Suppressor macrophage treated with lipopolysaccharide for 4 hours (primary cell): ENCODE measurements around the gene ANP32A.
A peak's percentile ranks its signal among the peaks of the same experiment; 100 is the strongest.
"Not testable (repeated sequence)": the region's sequence is repeated elsewhere in the genome, so short reads cannot be mapped to it uniquely, and the experiment has no call there.

Experiments used
- DNase-seq: peaks from one replicate; pipeline ENCODE4 v3.0.0-alpha.2; 2020

The ANP32A gene

DNA sequence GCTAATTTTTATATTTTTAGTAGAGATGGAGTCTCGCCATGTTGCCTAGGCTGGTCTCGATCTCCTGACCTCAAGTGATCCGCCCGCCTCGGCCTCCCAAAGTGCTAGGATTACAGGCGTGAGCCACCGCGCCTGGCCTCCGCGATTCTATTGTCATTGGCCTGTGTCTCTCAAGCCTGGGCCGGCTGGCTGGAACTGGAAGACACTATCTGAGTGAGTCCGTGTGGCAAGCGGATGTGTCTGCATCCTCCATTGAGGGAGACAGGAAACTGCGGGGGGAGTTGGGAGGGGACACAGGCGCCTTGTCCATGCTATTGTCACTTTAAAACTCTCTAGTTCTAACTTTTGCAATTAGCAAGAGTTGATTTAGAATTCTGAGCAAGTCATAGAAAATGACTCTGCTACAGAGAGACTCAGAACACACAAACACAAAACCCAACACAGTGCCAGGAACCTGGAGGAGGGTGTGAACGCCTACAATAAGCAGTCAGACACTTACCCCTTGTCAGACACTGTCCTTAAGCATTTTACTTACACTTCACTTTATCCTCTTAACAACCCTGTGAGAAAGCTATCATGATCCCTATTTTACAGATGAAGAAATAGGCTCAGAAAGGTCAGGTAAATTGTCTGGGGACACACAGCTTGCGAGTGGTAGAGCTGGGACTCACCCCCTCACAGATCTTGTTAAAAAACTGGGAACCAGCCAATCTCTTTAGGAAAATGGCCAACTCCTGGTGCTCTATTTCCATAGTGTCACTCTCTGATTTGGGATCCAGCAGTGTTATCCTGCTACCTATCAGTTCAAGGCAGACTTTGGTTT, 38.7 kb downstream of the ANP32A start:
- DNase-seq = peak; percentile 63

DNA sequence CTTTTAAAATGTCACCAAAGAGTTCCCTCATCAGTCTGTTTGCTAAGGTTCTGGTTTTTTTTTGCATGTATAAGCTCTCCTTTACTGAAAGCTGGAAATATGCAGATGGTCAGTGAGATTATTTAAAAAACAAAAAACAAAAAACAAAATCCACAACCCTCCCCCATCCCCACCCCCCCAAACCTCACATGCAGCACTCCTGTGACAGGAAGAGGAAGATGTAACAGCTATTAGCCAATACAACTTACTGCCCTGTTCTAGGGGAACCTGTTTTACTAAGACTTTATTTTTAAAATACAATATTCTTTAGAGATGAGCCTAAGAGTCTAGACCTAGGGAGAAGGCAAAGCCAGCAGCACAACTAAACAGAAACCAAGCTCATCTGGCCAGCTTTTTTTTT, 39.5 kb downstream of the ANP32A start:
- DNase-seq = peak; percentile 26

DNA sequence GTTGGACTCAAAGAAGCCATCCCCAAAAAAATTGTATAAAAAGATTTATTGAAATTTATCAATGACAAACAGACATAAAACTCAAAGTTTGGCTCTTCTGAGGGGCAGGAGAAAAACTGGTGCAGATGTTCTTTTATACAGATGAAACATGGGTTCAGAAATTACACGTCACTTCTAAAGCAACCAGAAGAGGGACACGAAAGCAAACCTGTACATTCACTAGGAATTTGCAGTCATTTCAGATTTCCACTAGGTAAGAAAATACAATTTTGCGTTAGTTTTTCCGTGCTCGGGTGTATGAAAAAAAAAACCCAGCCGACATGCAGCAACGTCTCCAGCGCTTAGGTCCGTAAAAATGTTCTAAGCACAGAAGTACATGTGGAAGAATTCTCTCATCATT, 41.8 kb downstream of the ANP32A start:
- DNase-seq = no peak

DNA sequence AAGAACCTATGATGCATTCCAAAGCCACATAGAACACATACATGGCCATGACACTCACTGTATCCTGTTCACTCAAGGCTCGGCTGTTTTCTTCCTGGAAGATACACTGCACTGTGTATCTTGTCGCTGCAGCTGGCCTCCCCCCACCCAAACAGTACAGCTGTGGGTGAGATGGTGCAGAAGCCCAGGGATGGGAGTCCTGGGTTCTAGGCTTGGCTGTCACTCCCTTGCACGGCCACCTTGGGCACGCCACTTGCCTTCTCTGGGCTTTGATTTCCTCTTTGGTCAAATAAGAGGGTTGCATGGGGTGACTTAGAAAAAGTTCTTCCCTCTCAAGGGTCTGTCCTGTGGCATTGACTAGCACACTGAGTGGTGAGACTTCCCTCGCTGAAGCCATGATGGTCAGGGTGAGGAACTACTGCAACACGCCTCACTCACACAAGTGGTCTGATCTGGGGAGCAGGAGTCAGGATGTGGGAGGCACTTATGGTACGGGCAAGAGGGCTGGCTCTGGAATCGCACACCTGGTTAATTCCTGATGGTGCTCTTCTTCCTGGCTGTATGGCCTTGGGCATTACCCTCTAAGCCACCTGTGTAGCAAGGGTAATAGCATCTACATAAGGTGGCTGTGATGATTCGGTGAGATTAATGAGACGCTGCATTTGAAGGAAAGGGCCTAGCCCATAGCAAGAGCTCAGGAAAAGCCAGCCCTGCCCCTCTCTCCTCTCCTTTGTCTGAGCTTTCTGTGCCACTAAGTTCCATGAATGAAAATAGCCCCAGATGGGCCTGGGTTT, 44.0 kb downstream of the ANP32A start:
- no peak for DNase-seq

DNA sequence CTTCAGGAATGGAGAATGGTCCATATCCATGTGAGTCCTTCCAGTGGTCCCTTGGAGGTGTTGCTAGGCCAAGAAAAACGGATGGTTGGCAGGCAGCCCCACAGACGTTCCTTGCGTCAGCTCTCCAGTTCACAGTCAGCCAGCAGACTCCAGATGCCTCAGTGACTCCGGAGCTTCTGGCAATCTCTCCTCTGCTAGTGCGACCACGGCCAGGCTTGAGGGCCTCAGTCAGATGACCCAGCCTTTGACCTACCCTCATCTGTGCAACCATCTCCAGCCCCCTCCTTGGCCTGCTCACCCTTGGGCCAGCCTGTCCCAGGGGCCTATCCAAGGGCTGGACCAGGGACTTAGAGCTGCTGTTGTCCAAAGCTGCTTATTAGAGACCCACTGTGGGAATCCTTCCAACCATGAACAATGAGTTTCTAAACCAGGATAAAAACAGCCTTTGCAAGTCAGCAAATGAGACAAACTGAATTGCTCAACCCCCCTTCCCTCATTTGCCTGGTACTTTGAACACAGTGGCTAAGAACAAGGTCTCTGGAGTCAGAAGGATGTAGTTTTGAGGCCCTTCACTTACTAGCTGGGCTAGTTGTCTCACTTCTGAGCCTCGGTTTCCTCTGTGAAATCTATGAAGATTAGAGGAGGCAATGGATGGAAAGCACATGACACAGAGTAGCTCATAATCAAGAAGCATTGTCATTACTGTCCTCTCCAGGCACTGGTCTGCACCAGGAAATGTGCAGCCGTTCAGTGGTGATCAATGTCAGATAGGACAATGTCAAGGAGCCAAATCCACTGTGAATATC, 44.8 kb downstream of the ANP32A start:
- peak; percentile 21 for DNase-seq

DNA sequence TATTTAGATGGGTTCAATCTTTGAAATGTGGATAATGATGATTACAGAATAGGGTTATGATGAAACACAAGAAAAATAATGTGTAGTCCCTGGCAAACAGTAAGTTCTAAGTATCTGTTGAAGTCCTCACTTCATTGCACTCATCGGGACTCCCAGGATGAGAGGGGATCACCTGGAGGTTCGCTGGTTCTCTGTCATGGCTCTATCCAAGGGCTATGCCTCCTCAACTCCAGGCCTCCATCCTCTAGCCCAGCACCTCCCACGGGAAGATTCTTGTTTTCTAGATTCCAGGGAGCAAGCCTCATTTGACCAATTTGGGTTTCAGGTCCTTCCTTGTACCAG, 45.5 kb downstream of the ANP32A start:
- DNase-seq = no peak

DNA sequence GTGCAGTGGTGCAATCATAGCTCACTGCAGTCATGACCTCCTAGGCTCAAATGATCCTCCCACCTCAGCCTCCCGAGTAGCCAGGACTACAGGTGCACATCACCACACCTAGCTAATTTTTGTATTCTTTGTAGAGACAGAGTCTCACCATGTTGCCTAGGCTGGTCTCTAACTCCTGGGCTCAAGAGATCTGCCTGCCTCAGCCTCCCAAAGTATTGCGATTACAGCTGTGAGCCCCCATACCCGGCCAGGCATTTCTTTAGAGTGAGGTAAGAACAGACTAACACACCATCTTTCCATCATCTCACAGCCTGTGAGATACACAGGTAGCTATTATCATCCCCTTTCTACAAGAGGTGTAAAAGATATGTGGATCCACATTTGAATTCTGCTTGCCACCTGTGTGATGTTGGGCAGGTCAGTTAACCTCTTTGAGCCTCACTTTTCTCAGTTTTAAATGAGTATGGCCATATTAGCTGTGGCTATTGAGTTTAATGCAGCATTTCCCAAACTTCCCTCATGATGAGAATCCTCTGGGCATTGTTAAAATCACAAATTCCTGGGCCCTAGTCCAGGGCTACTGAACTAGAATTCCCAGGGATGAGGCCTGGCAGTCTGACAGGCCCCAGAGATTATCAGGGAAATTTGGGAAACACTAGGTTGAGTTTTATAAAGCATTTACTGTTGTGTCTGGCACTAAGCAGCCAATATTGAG, 46.0 kb downstream of the ANP32A start:
- no peak for DNase-seq

DNA sequence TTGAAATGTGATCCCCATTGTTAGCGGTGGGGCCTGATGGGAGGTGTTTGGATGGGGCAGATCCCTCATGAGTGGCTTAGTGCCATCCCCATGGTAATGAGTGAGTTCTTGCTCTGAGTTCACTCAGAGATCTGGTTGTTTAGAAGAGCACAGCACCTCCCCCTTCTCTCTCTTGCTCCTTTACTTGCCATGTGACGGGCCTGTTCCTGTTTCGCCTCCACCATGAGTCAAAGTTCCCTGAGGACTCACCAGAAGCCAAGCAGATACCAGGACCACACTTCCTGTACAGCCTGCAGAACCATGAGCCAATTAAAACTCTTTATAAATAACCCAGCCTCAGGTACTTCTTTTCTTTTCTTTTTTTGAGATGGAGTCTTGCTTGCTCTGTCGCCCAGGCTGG, 46.6 kb downstream of the ANP32A start:
- DNase-seq = no peak

DNA sequence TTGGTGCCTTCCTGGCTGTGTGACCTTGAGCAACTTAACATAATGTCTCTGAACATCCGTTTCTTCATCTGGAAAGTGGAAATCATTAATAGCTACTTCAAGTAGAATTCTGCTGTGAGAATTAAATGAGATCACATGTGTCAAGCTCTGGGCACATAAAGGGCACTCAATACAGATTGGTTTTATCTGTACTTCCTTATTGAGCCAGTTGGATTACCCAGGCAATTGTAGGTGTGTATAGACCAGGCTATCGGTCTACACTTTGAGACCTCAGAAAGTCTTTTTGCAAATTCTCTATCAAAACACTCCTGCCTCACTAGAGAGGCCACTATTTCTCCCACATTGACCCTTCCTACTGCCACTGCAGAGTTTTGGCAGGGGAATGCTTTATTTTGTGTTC, 47.7 kb downstream of the ANP32A start:
- DNase-seq = no peak

DNA sequence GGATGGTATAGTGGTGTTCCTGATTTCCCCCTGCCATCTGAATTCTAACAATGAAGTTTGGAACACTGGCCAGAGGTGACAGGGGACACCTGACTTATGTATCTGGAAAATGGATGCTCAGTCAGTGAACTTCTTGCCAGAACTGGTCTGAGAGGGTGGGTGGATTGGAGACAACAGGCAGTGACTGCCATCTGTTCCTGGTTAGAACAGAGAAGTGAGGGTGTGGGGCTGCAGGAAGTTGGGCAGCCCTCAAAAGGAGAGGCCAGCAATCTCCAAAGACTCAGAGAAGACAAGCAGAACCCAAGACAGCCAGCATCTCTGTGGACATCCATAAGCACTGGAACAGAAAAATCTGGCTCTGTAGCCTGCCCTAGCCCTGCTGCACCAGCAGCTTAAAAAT, 50.5 kb downstream of the ANP32A start:
- no peak for DNase-seq

DNA sequence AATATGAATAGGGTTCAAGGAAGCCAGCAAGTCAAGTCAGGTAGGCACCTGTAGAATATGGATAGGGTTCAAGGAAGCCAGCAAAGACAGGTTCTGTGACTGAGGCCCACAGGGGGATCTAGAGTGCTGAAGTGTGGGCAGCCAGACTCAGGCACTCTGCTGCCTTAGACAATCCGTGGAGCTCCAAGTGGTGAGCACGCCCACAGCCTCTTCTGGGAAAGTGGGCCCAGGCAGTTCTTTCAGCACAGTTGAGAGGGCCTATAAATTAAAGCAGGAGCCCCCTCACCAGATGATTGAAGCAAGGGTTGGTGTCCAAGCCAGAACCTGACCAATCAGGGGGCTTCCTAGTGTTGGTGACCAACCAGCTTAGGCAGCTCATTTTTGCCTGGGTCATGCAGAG, 51.0 kb downstream of the ANP32A start:
- DNase-seq = no peak

DNA sequence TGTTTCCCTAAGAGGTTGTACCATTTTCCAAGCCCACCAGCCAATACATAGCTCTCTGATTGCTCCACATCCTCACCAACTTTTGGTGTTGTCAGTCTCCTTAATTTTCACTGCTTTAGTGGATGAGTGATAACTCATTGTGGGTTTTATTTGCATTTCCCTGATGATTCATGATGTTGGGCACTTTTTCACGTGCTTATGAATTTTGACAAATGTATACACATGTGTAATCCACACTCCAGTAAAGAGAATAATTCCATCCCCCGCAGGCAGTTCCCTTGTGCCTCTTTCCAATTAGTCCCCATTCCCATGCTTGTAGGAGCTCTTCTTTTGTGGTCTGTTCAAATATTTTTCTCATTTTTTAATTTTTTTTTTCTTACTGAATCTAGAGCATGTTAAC, 52.4 kb downstream of the ANP32A start:
- peak; percentile 72 for DNase-seq

DNA sequence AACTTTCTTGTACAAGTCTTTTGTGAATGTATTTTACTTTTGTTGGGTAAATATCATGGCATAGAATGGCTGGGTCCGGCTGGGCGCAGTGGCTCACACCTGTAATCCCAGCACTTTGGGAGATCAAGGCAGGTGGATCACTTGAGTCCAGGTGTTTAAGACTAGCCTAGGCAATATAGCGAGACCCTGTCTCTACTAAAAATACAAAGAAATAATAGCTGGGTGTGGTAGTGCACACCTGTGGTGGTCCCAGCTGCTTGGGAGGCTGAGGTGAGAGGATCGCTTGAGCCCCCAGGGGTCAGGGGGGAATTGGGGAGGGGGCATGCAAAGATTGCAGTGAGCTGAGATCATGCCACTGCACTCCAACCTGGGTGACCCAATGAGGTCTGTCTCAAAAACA, 52.9 kb downstream of the ANP32A start:
- DNase-seq = no peak

DNA sequence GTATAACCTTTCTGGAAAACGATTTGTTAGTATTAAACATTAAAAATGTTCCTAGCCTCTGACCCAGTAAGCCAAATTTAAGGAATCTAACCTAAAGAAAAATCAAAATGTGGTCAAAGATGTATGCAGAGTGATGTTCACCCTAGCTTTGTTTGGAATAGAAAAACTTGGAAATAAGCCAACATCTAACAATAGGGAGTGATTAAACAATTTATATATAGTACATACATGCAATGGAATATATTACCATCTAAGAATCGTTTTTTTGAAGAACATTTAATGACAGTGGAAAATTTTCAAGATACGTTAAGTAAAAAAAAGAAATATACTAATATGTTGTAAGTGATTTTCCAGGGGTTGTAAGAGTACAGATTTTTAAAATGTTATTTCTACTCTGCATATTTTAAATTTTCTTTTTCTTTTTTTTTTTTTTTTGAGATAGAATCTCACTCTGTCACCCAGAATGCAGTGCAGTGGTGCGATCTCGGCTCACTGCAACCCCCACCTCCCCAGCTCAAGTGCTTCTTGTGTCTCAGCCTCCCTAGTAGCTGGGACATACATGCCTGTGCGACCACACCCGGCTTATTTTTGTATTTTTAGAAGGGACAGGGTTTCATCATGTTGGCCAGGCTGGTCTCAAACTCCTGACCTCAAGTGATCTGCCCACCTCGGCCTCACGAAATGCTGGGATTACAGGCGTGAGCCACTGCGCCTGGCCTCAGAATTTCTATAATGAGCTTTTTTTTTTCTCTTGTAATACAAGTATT, 54.9 kb downstream of the ANP32A start:
- no peak for DNase-seq

DNA sequence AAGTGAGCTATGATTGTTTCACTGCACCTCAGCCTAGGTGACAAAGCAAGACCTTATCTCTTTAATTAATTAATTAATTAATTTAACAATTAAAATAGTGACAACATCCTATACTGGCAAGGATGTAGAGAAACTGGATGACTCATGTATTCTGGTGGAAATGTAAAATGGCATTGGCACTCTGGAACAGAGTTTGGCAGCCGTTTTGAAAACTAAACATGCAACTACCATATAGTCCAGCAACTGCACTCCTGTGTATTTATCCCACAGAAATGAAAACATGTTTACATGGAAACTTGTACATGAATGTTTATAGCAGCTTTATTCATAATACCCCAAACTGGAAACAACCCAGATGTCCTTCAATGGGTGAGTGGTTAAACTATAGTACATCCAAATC, 56.6 kb downstream of the ANP32A start:
- DNase-seq = no peak

DNA sequence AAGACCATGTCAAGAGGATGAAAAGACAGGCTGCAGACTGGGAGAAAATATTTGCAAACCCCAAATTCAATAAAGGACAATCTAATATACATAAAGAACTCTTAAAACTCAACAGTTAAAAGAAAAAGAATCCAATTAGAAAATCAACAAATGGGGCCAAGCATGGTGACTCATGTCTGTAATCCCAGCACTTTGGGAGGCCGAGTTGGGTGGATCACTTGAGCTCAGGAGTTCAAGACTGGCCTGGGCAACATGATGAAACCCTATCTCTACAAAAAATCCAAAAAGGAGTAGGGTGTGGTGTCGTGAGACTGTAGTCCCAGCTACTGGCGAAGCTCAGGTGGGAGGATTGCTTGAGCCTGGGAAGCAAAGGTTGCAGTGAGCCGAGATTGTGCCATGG, 57.6 kb downstream of the ANP32A start:
- no peak for DNase-seq

DNA sequence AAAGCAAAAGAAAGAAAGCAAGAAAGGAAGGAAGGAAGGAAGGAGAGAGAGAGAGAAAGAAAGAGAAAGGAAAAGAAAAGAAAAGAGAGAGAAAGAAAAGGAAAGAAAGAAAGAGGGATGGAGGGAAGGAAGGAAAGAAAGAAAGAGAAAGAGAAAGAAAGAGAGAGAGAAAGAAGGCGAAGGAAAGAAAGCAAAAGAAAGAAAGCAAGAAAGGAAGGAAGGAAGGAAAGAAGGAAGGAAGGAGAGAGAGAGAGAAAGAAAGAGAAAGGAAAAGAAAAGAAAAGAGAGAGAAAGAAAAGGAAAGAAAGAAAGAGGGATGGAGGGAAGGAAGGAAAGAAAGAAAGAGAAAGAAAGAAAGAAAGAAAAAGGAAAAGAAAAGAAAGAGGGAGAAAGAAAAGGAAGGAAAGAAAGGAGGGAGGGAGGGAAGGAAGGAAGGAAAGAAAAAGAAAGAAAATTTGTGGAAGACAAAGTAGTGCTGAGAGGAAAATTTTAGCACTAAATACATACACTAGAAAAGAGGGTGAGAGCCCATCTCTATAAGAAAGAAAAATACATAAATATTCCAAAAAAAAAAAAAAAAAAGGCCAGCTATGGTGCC, 60.6 kb downstream of the ANP32A start:
- not testable (repeated sequence) for DNase-seq

DNA sequence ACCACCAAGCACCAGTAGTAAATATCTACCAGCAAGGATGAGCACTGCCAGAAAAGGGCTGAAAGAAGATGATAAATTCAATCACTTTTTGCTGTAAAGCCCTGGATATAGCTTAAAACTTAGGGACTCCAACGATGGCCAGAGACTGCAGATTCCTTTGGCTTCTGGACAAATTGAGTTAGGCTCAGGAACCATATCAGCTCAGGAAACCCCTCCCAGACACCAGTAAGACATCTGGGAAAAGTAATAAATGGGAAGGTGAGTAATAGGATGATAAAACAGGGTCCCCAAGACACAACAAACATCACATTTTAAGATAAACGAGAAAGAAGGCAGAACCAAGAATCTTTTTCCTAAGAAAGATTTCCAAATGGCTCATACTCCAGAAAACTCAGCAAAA, 65.0 kb downstream of the ANP32A start:
- no peak for DNase-seq

DNA sequence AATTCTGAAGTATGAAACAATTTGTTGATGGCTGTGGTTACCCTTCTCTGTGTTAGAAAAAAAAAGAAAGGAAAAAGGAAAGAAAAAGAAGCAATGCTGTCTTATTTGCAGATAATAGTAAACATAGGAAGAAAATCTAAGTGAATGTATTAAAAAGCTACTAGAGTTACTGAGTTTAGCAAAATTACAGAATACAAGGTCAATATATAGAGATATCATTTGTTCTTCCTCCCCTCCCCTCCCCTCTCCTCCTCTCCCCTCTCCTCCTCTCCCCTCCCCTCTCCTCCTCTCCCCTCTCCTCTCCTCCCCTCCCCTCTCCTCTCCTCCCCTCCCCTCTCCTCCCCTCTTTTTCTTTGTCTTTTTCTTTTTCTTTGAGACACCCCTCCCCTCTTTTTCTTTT, 69.1 kb downstream of the ANP32A start:
- no peak for DNase-seq

DNA sequence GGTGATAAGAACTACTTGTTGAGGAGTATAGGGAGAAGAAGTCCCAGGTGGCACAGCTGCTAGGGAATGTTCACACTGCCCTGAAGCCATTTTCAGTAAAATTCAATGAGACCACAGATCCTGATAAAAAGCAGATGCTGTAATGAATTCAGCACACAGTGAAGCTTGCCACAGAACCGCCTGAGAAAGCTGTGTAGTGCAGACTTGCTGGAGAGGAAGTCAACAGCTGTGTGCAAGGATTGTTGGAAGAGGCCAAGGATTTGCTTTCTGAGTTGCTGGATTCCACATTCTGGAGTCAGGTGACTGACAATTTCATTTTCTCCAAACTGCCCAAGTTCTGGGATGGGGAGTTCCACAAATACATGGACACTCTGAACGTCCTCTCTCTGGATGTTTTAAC, 70.9 kb downstream of the ANP32A start:
- DNase-seq = no peak

DNA sequence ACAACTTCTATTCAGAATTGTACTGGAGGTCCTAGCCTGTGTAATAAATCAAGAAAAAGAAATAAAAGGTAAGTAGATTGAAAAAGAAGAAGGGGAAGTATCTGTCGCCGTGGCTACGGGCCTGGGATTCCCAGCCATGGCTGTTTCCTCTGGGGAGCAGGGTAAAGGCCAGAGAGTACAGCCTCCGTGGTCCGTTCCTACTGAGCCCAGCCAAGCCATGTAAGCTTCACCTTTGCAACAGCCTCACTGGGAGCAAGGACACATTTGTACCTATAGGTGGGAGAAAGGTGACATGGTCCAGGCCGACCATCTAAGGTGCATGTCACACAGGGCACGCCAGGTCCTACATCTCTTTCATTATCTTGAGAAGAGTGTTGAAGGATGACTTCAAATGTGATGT, 71.3 kb downstream of the ANP32A start:
- DNase-seq = no peak

DNA sequence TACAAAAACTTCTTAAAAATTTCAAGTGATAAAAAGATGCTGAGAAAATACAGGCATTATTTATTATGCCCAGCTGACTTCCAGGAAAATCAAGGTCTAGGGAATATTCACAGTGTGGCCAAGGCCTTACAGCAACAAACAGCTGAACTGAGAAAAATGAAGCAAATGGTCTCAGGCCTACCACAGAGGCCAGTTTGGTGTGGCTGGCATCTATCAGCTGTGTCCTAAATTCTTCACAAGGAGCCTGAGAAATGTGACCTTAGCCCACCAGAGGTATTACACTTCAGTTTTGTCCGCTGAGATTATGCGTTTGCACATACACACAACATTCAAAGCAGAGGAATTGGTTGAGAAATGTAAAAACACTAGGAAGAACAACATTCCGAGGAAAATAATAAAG, 77.4 kb downstream of the ANP32A start:
- DNase-seq = no peak
